Right renal cortex interstitium (tissue), 3 donors: ENCODE measurements around the gene RXFP4. TPM values are rescaled to one million over a fixed set of nuclear protein-coding genes. Genes with fewer than 3 reads are reported as not detected.

Experiments
- DNase-seq, 3 donors: peaks; one replicate each; pipeline ENCODE4 v3.0.0-alpha.2; 2013; ENCODE audit warnings: low read depth in 3 of 3, low spot score in 2 of 3
- polyA plus RNA-seq, 3 donors: library from polyadenylated mRNA; unstranded; fragments of 120-200 nt; gene quantifications; one replicate each; pipeline ENCODE4 v1.2.1, GENCODE V29; 2013; ENCODE audit not compliant: insufficient read length in 3 of 3

The RXFP4 gene
- polyA plus RNA-seq, 3 donors = 0.14 TPM; not detected in 2

- no peak for DNase-seq
Observed at GRCh38 chr1:155954645-155955044, 13.2 kb downstream of the RXFP4 start.

GRCh38 chr1:155957411-155957915 lies 16.0 kb downstream of the RXFP4 start:
- DNase-seq = no peak

- no peak for DNase-seq
Observed at GRCh38 chr1:155960081-155960745, 18.8 kb downstream of the RXFP4 start.

GRCh38 chr1:155961937-155962336 lies 20.5 kb downstream of the RXFP4 start:
- no peak for DNase-seq

GRCh38 chr1:155962599-155963211 lies 21.3 kb downstream of the RXFP4 start:
- DNase-seq = no peak

GRCh38 chr1:155964193-155964592 lies 22.8 kb downstream of the RXFP4 start:
- no peak for DNase-seq

- no peak for DNase-seq
Observed at GRCh38 chr1:155966135-155966534, 24.7 kb downstream of the RXFP4 start.

- no peak for DNase-seq
Observed at GRCh38 chr1:155966750-155967149, 25.3 kb downstream of the RXFP4 start.

GRCh38 chr1:155967341-155968050 lies 26.1 kb downstream of the RXFP4 start:
- no peak for DNase-seq

GRCh38 chr1:155968051-155968400 lies 26.6 kb downstream of the RXFP4 start:
- DNase-seq = no peak

- no peak for DNase-seq
Observed at GRCh38 chr1:155968670-155969069, 27.2 kb downstream of the RXFP4 start.

GRCh38 chr1:155969377-155969791 lies 27.9 kb downstream of the RXFP4 start:
- DNase-seq = no peak

- DNase-seq = no peak
Observed at GRCh38 chr1:155970531-155971167, 29.2 kb downstream of the RXFP4 start.

- no peak for DNase-seq
Observed at GRCh38 chr1:155971910-155972809, 30.7 kb downstream of the RXFP4 start.

GRCh38 chr1:155973723-155974122 lies 32.3 kb downstream of the RXFP4 start:
- DNase-seq = no peak

GRCh38 chr1:155974208-155975115 lies 33.0 kb downstream of the RXFP4 start:
- DNase-seq = no peak

GRCh38 chr1:155975375-155976061 lies 34.1 kb downstream of the RXFP4 start:
- DNase-seq = no peak

- DNase-seq = no peak
Observed at GRCh38 chr1:155976062-155976912, 34.8 kb downstream of the RXFP4 start.
